Lung (tissue), 12 donors: Measurements from ENCODE around the gene CPNE1. TPM values are rescaled to one million over a fixed set of nuclear protein-coding genes. Genes with fewer than 3 reads are reported as not detected.

Experiments
- ATAC-seq: fragments of 200-7000 bp; cut with Tn5 transposase; one replicate; pipeline ENCODE4 v1.9.1; 2020; ENCODE audit warnings: moderate number of reproducible peaks; ENCODE audit not compliant: insufficient read depth, low FRiP score
- DNase-seq, 3 donors: peaks; one replicate each; pipeline ENCODE4 v3.0.0-alpha.2; 2013 to 2017
- H3K27ac ChIP-seq, 2 donors: one replicate each; pipeline ENCODE4 v1.5.1; 2013; ENCODE audit warnings: mild to moderate bottlenecking in 2 of 2, moderate library complexity in 2 of 2, control low read depth in 1 of 2, inconsistent platforms in 1 of 2, low read depth in 1 of 2, low read length in 1 of 2
- H3K27me3 ChIP-seq, 3 donors: one replicate each; pipeline ENCODE4 v1.5.1; 2013; ENCODE audit warnings: low read length in 2 of 3; ENCODE audit not compliant: control insufficient read depth in 3 of 3, insufficient read depth in 3 of 3
- H3K36me3 ChIP-seq, 4 donors: one replicate each; pipeline ENCODE4 v1.5.1; 2013; ENCODE audit warnings: low read length in 4 of 4, mild to moderate bottlenecking in 1 of 4, moderate library complexity in 1 of 4; ENCODE audit not compliant: control insufficient read depth in 4 of 4, insufficient read depth in 4 of 4
- H3K4me1 ChIP-seq, 5 donors: one replicate each; pipeline ENCODE4 v1.5.1; 2013; ENCODE audit warnings: low read length in 5 of 5, mild to moderate bottlenecking in 2 of 5, moderate library complexity in 1 of 5; ENCODE audit not compliant: control insufficient read depth in 5 of 5, insufficient read depth in 5 of 5
- H3K4me3 ChIP-seq: one replicate; pipeline ENCODE4 v1.5.1; 2013; ENCODE audit warnings: mild to moderate bottlenecking, control low read depth, moderate library complexity
- H3K9ac ChIP-seq, 2 donors: one replicate each; pipeline ENCODE4 v1.5.1; 2013; ENCODE audit warnings: low read length in 2 of 2, control low read depth in 1 of 2; ENCODE audit not compliant: insufficient read depth in 1 of 2
- H3K9me3 ChIP-seq, 4 donors: one replicate each; pipeline ENCODE4 v1.5.1; 2013; ENCODE audit warnings: low read length in 3 of 4, mild to moderate bottlenecking in 1 of 4, moderate library complexity in 1 of 4; ENCODE audit not compliant: control insufficient read depth in 4 of 4, insufficient read depth in 3 of 4
- CTCF ChIP-seq: IDR thresholded peaks from 2 replicates; pipeline ENCODE4 v1.5.1; 2012; ENCODE audit warnings: mild to moderate bottlenecking; ENCODE audit errors: control extremely low read depth, extremely low read depth
- WGBS, 2 donors: extraction: QIAGEN DNeasy Blood & Tissue Kit; methylation state at CpG; one replicate each; pipeline ENCODE4 v1.1.7; 2013; 5-methylcytosine and 5-hydroxymethylcytosine counted together
- polyA plus RNA-seq, 2 donors: library from polyadenylated mRNA; stranded (reverse); fragments of 200-250 nt; gene quantifications; one replicate each; pipeline ENCODE4 v1.2.1, GENCODE V29; 2013
- total RNA-seq, 2 donors: library from RNA; depleted of rRNA in 1 of 2; stranded (reverse); fragments of >200 nt in 1 of 2; gene quantifications; one replicate each; pipeline ENCODE4 v1.2.1, GENCODE V29; 2014 to 2021
- donor health status: control.
- donor health status: control.
- donor health status: Bipolar disorder and iron deficiency.
- donor health status: healthy.
- donor health status: DM: yes; HTN: yes; CAD: no.

The CPNE1 gene
- total and polyA plus RNA-seq, 4 donors = 91.9 to 180 (median 140) TPM

GRCh38 chr20:35620818-35621559 lies 43.7 kb downstream of the CPNE1 start:
- TF ChIP-seq CTCF = no peak
- 83 to 92% methylated on average over 11 of the region's 11 CpGs for WGBS, 2 donors
- Histone ChIP-seq H3K9ac (no peak overlapping the region), H3K4me3 (no peak overlapping the region), H3K36me3 (peaks cover 6 to 11% (median 7%) of the 10 kb centered on the region in 4 donors), H3K27me3 (peaks cover 0 to 2% (median 0%) of the 10 kb centered on the region in 3 donors), H3K9me3 (no peaks in the 10 kb centered on the region), H3K27ac (no peak overlapping the region), H3K4me1 (peaks cover 0 to 24% (median 12%) of the 10 kb centered on the region in 5 donors)
- DNase-seq = no peak
- ATAC-seq = no peak

- Histone ChIP-seq H3K9me3 (no peaks in the 10 kb centered on the region), H3K27ac (no peak overlapping the region), H3K9ac (no peak overlapping the region), H3K4me3 (peak overlapping the region; percentile 27), H3K27me3 (peaks cover 0 to 2% (median 0%) of the 10 kb centered on the region in 3 donors), H3K36me3 (peaks cover 0 to 2% (median 0%) of the 10 kb centered on the region in 4 donors), H3K4me1 (peaks cover 0 to 30% (median 12%) of the 10 kb centered on the region in 5 donors)
- ATAC-seq (peak; percentile 19), DNase-seq (peak; percentile 74 to 78 (median 75))
- TF ChIP-seq CTCF = no peak
- WGBS, 2 donors = 5% methylated on average over 48 to 49 of the region's 49 CpGs
Observed at GRCh38 chr20:35619196-35620095, 45.3 kb downstream of the CPNE1 start.

- Histone ChIP-seq H3K27me3 (peaks cover 0 to 2% (median 0%) of the 10 kb centered on the region in 3 donors), H3K9me3 (no peaks in the 10 kb centered on the region), H3K27ac (no peak overlapping the region), H3K9ac (no peak overlapping the region), H3K4me1 (peaks cover 0 to 30% (median 12%) of the 10 kb centered on the region in 5 donors), H3K4me3 (no peak overlapping the region), H3K36me3 (peaks cover 0 to 2% (median 0%) of the 10 kb centered on the region in 4 donors)
- TF ChIP-seq CTCF = no peak
- ATAC-seq (no peak), DNase-seq (peak in 2 of 3 donors; percentile 15 to 24)
- 9 to 11% methylated on average over 35 of the region's 35 CpGs for WGBS, 2 donors
Observed at GRCh38 chr20:35618263-35619131, 46.2 kb downstream of the CPNE1 start.
